G401.6 (cell line): ENCODE results near the gene EMP2.
"Not testable (repeated sequence)": the region's sequence is repeated elsewhere in the genome, so short reads cannot be mapped to it uniquely, and the experiment has no call there.

Experiments
- FAIRE-seq: peaks from 2 replicates; lab custom pipeline; 2012; peaks lifted over from hg19 to GRCh38; lab: Jason Lieb, UNC

Gene EMP2, protein sequence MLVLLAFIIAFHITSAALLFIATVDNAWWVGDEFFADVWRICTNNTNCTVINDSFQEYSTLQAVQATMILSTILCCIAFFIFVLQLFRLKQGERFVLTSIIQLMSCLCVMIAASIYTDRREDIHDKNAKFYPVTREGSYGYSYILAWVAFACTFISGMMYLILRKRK

GRCh38 chr16:10579965-10580882, at the start of gene EMP2:
Gene EMP2, minus strand, starts transcription at chr16:10580598. Its CDS starts 32,981 bp downstream, at chr16:10547617.
- no peak for FAIRE-seq

- FAIRE-seq: no peak
These were observed 49.2 kb upstream of the EMP2 start for GRCh38 chr16:10629592-10629963.

DNA sequence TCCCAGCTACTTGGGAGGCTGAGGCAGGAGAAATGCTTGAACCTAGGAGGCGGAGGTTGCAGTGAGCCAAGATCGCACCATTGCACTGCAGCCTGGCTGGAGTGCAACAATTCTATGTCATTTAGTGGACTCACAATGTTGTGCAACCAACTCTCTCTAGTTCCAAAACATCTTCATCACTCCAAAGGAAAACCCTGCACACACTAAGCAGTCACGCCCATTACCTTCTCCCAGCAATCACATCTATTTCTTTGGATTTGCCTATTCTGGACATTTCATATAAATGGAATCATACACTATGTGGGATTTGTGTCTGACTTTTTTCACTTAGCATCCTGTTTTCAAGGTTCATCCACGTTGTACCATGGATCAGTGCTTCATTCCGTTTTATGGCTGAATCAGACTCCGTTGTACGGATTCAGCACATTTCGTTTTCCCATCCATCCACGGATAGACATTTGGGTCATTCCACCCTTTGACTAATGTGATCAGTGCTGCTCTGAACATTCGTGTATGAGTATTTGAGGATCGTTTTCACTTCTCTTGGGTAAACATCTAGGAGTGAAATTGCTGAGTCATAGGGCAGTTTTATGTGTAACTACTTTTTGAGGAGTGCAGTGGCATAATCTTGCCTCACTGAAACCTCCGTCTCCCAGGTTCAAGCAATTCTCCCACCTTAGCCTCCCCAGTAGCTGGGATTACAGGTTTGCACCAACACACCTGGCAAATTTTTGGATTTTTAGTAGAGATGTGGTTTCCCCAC, 45.4 kb upstream of the EMP2 start:
- FAIRE-seq: no peak

GRCh38 chr16:10624527-10624926, 44.1 kb upstream of the EMP2 start:
- no peak for FAIRE-seq

GRCh38 chr16:10623059-10623458, 42.7 kb upstream of the EMP2 start:
- FAIRE-seq: no peak

- FAIRE-seq: no peak
These were observed 41.9 kb upstream of the EMP2 start for GRCh38 chr16:10622036-10622921.

- not testable (repeated sequence) for FAIRE-seq
These were observed 41.0 kb upstream of the EMP2 start for GRCh38 chr16:10621216-10621949.

GRCh38 chr16:10620120-10620519, 39.7 kb upstream of the EMP2 start:
- FAIRE-seq: no peak

GRCh38 chr16:10619271-10619849, 39.0 kb upstream of the EMP2 start:
- no peak for FAIRE-seq

GRCh38 chr16:10618710-10619209, 38.4 kb upstream of the EMP2 start:
- no peak for FAIRE-seq

GRCh38 chr16:10617662-10618420, 37.4 kb upstream of the EMP2 start:
- no peak for FAIRE-seq

DNA sequence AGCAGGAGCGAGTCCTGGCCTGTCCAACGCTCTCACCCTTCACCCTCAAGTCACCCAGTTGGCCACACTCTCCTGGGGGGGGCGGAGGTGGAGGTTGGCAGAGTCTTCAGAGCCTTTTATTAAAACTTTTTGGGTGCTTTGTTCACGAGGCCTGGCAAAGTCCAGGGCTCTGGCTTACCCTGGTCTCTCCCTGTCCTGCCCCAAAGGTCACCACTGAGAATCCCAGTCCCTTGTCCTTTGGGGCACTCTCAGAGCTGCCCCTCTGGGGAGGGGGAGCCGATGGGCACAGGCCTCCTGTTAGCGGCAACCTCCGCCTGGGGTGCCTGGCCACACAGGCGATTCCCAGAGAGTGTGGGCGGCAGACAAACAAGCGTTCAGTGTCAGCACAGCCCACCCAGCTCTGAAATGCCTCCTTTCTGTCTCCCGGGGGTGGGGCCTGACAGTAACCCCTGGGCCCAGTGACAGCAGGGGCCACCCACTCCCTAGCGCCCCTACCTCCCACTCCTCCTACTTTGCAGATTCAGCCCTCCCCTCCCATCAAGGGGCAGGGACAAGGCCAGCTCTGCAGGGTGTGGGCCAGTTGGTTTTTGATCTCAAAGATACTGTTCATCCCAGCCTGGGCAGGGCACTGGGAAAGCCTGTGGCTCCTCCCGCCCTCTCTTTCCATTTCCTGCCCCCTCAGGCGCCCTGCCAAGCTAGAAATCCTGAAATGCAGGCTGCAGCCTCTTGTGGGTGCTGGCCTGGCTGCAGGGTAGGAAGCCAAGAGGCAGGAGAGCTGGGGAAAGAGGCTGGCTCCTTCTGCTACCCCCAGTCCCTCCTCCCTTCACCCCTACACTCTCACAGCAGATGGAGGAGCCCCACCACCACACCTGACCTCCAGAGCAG, 36.6 kb upstream of the EMP2 start:
- FAIRE-seq: no peak

DNA sequence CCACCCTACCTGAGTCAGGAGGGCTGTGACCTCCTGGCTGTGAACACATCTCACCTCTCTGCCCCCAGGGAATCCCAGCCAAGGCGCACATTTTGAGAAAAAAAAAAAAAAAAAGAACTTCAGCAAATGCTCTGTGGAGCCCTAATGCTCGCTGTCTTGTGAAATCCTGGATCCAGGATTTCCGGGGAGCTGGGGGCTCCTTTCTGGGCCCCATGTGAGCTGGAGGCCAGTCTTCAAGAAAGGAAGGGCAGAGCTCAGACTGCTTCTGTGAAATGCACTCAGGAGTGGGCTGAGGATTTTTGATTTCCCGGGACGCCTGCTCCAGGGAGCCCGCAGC, 36.0 kb upstream of the EMP2 start:
- FAIRE-seq: no peak

DNA sequence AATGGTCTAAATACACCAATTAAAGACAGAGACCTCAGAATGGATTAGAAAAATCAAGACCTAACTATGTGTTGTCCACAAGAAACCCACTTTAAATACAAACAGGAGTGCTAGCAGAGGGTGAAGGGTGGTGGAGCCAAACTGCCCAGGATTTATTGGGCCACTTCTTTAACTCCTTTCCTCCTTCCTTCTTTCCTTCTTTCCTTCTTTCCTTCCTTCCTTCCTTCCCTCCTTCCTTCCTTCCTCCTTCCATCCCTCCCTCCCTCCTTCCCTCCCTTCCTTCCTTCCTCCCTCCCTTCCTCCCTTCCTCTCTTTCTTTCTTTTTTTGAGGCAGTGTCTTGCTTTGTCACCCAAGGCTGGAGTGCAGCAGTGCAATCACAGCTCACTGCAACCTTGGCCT, 34.3 kb upstream of the EMP2 start:
- FAIRE-seq: no peak

GRCh38 chr16:10613785-10614485, 33.5 kb upstream of the EMP2 start:
- no peak for FAIRE-seq

- FAIRE-seq: no peak
These were observed 32.3 kb upstream of the EMP2 start for GRCh38 chr16:10612649-10613179.

DNA sequence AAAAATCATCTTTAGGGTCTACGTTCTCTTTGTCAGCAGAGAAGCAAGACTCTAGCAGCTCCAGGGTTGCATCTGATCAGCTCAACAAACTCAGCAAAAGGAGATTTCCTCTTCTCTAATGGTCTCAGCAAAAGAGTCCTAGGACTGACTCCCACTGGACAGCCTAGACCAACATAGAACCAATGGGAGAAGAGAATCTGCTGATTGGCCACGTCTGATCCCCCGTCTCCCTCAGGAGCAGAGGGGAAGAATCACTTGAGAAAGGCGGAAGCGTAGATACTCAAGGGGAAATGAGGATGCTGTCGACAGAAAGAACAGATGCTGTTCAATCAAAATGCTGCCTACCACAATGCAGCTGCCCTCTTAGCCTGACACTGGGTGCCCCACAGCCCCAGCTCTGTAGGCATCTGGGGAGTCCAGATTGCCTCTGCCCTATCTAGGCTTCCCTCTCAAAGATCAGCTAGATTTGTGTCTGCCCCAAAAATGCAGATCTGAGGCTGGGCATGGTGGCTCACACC, 31.5 kb upstream of the EMP2 start:
- no peak for FAIRE-seq
